Measurements from ENCODE around the gene MBD1. TPM values are rescaled to one million over a fixed set of nuclear protein-coding genes. Genes with fewer than 3 reads are reported as not detected.

MBD1 gene
- total and polyA plus RNA-seq, 2 of the 13 experiments (the other 11 are each of a cell fraction or from before 2014, with no cell fraction given) = 25.5 to 28.6 TPM

- TF ChIP-seq, protein P1, sequence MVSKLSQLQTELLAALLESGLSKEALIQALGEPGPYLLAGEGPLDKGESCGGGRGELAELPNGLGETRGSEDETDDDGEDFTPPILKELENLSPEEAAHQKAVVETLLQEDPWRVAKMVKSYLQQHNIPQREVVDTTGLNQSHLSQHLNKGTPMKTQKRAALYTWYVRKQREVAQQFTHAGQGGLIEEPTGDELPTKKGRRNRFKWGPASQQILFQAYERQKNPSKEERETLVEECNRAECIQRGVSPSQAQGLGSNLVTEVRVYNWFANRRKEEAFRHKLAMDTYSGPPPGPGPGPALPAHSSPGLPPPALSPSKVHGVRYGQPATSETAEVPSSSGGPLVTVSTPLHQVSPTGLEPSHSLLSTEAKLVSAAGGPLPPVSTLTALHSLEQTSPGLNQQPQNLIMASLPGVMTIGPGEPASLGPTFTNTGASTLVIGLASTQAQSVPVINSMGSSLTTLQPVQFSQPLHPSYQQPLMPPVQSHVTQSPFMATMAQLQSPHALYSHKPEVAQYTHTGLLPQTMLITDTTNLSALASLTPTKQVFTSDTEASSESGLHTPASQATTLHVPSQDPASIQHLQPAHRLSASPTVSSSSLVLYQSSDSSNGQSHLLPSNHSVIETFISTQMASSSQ (IDR thresholded peaks at IDR 0.05; ENCODE audit: low read depth) = peak; percentile 14; the same call in 1 of the 2 replicates
- TF ChIP-seq, protein P1 (CRISPR knock-in tag; IDR thresholded peaks at IDR 0.05; ENCODE audit: borderline replicate concordance) = no peak; the same call in 1 of the 2 replicates
- TF ChIP-seq ZNF501 (CRISPR knock-in tag; IDR thresholded peaks at IDR 0.05) (peak; percentile 95), ZNF274 (CRISPR knock-in tag; IDR thresholded peaks at IDR 0.05) (no peak), CEBPZ (IDR thresholded peaks at IDR 0.05; ENCODE audit: low read length) (no peak), ZNF503 (CRISPR knock-in tag; IDR thresholded peaks at IDR 0.05) (no peak), HOXA5 (CRISPR knock-in tag; IDR thresholded peaks at IDR 0.05) (no peak), ZNF709 (CRISPR knock-in tag; IDR thresholded peaks at IDR 0.05) (peak; percentile 52; the same call in 1 of the 2 replicates), ZNF564 (CRISPR knock-in tag; IDR thresholded peaks at IDR 0.05) (peak; percentile 48; the same call in 1 of the 2 replicates), MZF1 (CRISPR knock-in tag; IDR thresholded peaks at IDR 0.05; ENCODE audit: borderline replicate concordance) (0 out of 2 replicates have a peak, but pooled peaks have one; percentile 25), NCOA2 (CRISPR knock-in tag; IDR thresholded peaks at IDR 0.05) (peak; percentile 44; the same call in 1 of the 2 replicates), SETDB1 (CRISPR knock-in tag; IDR thresholded peaks at IDR 0.05; ENCODE audit: borderline replicate concordance) (no peak), ZNF790 (CRISPR knock-in tag; IDR thresholded peaks at IDR 0.05; ENCODE audit: borderline replicate concordance) (no peak), FOSL2 (CRISPR knock-in tag; IDR thresholded peaks at IDR 0.05) (no peak; the same call in none of the 2 replicates), ZNF629 (CRISPR knock-in tag; conservative IDR thresholded peaks at IDR 0.05) (no peak), SALL2 (CRISPR knock-in tag; IDR thresholded peaks at IDR 0.05) (peak; percentile 81)
- TF ChIP-seq, protein P2, sequence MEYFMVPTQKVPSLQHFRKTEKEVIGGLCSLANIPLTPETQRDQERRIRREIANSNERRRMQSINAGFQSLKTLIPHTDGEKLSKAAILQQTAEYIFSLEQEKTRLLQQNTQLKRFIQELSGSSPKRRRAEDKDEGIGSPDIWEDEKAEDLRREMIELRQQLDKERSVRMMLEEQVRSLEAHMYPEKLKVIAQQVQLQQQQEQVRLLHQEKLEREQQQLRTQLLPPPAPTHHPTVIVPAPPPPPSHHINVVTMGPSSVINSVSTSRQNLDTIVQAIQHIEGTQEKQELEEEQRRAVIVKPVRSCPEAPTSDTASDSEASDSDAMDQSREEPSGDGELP (IDR thresholded peaks at IDR 0.05; ENCODE audit: borderline replicate concordance, low read depth) = peak; percentile 19; the same call in 1 of the 2 replicates
- TF ChIP-seq, protein P3, sequence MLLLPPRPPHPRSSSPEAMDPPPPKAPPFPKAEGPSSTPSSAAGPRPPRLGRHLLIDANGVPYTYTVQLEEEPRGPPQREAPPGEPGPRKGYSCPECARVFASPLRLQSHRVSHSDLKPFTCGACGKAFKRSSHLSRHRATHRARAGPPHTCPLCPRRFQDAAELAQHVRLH (CRISPR knock-in tag; IDR thresholded peaks at IDR 0.05; ENCODE audit: borderline replicate concordance, low read depth) = peak; percentile 49; the same call in 1 of the 2 replicates
These were observed at the start of gene MBD1 (continued) for GRCh38 chr18:50281295-50281971.

Data from HepG2 (cell line).